GM12892 (cell line): Measurements from ENCODE around the gene PLD1.

Experiments
- DNase-seq: peaks from one replicate; pipeline ENCODE4 v3.0.0; 2011; ENCODE audit not compliant: insufficient read length
- FAIRE-seq: peaks from 2 replicates; lab custom pipeline; 2011; peaks lifted over from hg19 to GRCh38; lab: Jason Lieb, UNC
- POLR2A ChIP-seq: IDR thresholded peaks from 2 replicates; pipeline ENCODE4 v1.6.1; 2011; ENCODE audit warnings: low read depth, low read length, control low read depth
- POLR2AphosphoS5 ChIP-seq: IDR thresholded peaks from 2 replicates; pipeline ENCODE4 v1.6.1; 2011; ENCODE audit warnings: low read depth, low read length, control low read depth
- TAF1 ChIP-seq: IDR thresholded peaks from 2 replicates; pipeline ENCODE4 v1.6.1; 2011; ENCODE audit warnings: low read depth, mild to moderate bottlenecking, control low read depth, low read length, borderline replicate concordance

Gene PLD1

GRCh38 chr3:171812811-171813210 lies 2.5 kb upstream of the PLD1 start:
- DNase-seq (no peak), FAIRE-seq (no peak)
- TF ChIP-seq TAF1 (no peak), POLR2A (no peak), POLR2AphosphoS5 (no peak)

- DNase-seq (no peak), FAIRE-seq (no peak)
- no peak for TF ChIP-seq POLR2AphosphoS5
- TF ChIP-seq TAF1 = no peak
- TF ChIP-seq POLR2A = no peak
Measured at GRCh38 chr3:171811913-171812335, 1.6 kb upstream of the PLD1 start.

- no peak for DNase-seq
- TF ChIP-seq POLR2AphosphoS5 = no peak
- no peak for FAIRE-seq
Measured at GRCh38 chr3:171811295-171811912, 1.1 kb upstream of the PLD1 start.

GRCh38 chr3:171810629-171811294 lies 479 bp upstream of the PLD1 start:
- no peak for DNase-seq
- no peak for TF ChIP-seq POLR2AphosphoS5
- no peak for TF ChIP-seq POLR2A
- no peak for TF ChIP-seq TAF1
- FAIRE-seq = no peak

DNA sequence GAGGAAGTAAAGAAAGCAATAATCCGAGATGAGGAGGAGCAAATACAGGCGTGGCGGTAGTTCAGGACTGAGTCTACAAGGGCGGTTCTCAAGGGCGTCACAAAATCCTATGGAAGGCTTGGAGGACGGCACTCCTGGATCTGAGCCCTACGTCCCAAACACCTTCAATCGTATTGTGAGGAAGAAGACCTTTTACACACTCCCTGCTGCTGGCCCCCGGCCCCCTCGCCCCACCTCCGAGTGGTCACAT lies 747 bp downstream of the PLD1 start:
- DNase-seq (no peak), FAIRE-seq (no peak)
- TF ChIP-seq TAF1 (no peak), POLR2AphosphoS5 (no peak), POLR2A (no peak)

- FAIRE-seq = no peak
- no peak for DNase-seq
- TF ChIP-seq TAF1 (no peak), POLR2A (no peak), POLR2AphosphoS5 (no peak)
Measured at GRCh38 chr3:171807806-171808205, 2.5 kb downstream of the PLD1 start.

- no peak for TF ChIP-seq TAF1
- no peak for TF ChIP-seq POLR2A
- TF ChIP-seq POLR2AphosphoS5 = no peak
- DNase-seq (no peak), FAIRE-seq (no peak)
Measured at GRCh38 chr3:171807129-171807675, 3.1 kb downstream of the PLD1 start.

GRCh38 chr3:171806200-171807128 lies 3.8 kb downstream of the PLD1 start:
- TF ChIP-seq POLR2AphosphoS5 (no peak), POLR2A (no peak), TAF1 (no peak)

GRCh38 chr3:171805687-171806086 lies 4.6 kb downstream of the PLD1 start:
- TF ChIP-seq TAF1 (no peak), POLR2AphosphoS5 (no peak), POLR2A (no peak)
- FAIRE-seq (no peak), DNase-seq (no peak)

More at GRCh38 chr3:171806200-171807128, 3.8 kb downstream of the PLD1 start:
- DNase-seq (no peak), FAIRE-seq (no peak)

DNA sequence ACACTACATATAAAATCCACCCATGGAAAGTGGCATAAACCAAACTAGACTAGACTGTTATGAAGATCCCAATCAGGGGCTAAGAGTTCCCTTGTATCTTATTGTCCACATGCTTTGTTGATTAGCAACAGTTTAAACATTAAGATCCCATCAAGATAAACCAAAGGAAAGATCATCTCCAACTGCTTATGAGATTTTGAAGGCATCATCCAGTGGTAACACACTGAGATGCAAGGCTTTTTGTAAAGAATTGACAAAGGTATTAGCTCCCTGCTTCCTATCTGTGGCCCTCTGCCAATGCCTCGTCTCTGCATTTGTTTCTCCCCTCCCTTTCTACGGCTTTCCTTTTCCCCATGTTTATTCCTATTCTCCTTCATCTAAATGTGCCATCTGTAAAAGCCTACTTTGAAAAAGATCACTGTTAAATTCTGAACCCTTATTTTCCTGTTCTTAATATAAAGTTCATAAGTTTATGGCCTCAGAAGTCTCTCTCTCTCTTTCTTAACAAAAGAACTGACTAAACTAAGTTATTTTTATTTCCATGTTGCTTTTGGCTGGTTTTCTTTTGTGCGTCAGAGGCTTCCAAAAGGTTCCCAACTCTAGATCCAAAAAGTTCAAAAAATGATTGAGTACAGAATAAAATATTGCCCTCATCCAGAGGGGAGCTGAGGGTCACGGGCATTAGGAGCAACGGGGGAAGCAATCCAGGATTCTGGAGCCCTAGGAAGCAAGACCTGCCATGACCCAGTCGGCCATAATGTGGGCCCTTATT lies 5.5 kb downstream of the PLD1 start:
- no peak for DNase-seq
- FAIRE-seq = no peak
- no peak for TF ChIP-seq TAF1
- TF ChIP-seq POLR2AphosphoS5 = no peak
- TF ChIP-seq POLR2A = no peak

- FAIRE-seq (no peak), DNase-seq (no peak)
- TF ChIP-seq TAF1 = no peak
- no peak for TF ChIP-seq POLR2AphosphoS5
- TF ChIP-seq POLR2A = no peak
Measured at GRCh38 chr3:171803044-171803443, 7.2 kb downstream of the PLD1 start.
